PFSK-1 (cell line): ENCODE measurements around the gene OPCML. TPM values are rescaled to one million over a fixed set of nuclear protein-coding genes. Genes with fewer than 3 reads are reported as not detected.

Experiments
- FOXP2 ChIP-seq: optimal IDR thresholded peaks from 2 replicates; pipeline ENCODE3; 2011; ENCODE audit warnings: borderline replicate concordance, control low read depth, inconsistent platforms; ENCODE audit not compliant: insufficient read depth; ENCODE audit errors: extremely low read length, extremely low read depth
- POLR2AphosphoS5 ChIP-seq: IDR thresholded peaks from 2 replicates; pipeline ENCODE4 v1.6.1; 2012; ENCODE audit warnings: low read depth, mild to moderate bottlenecking, control low read depth, low read length, moderate library complexity
- SIN3A ChIP-seq: IDR thresholded peaks from 2 replicates; pipeline ENCODE4 v1.6.1; 2012; ENCODE audit warnings: mild to moderate bottlenecking, low read length, moderate library complexity, borderline replicate concordance; ENCODE audit not compliant: insufficient read depth
- TAF1 ChIP-seq: IDR thresholded peaks from 2 replicates; pipeline ENCODE4 v1.6.1; 2012; ENCODE audit warnings: low read length, control low read depth, borderline replicate concordance; ENCODE audit not compliant: insufficient read depth
- polyA plus RNA-seq: library from polyadenylated mRNA; unstranded; fragments of >200 nt; gene quantifications from one replicate; pipeline ENCODE4 v1.2.1, GENCODE V29; 2012; ENCODE audit warnings: low read depth, missing spikeins; ENCODE audit not compliant: insufficient read length
- TF ChIP-seq, protein P1 (sequence below), 2 experiments: IDR thresholded peaks; 2 replicates each; pipeline versions ENCODE4 v1.6.1 to v1.8.0; 2011 to 2012; ENCODE audit warnings: low read depth in 2 of 2, low read length in 2 of 2, control low read depth in 1 of 2, inconsistent platforms in 1 of 2, mild to moderate bottlenecking in 1 of 2, moderate library complexity in 1 of 2; ENCODE audit not compliant: insufficient read depth in 1 of 2

The OPCML gene
- polyA plus RNA-seq, result not detected

DNA sequence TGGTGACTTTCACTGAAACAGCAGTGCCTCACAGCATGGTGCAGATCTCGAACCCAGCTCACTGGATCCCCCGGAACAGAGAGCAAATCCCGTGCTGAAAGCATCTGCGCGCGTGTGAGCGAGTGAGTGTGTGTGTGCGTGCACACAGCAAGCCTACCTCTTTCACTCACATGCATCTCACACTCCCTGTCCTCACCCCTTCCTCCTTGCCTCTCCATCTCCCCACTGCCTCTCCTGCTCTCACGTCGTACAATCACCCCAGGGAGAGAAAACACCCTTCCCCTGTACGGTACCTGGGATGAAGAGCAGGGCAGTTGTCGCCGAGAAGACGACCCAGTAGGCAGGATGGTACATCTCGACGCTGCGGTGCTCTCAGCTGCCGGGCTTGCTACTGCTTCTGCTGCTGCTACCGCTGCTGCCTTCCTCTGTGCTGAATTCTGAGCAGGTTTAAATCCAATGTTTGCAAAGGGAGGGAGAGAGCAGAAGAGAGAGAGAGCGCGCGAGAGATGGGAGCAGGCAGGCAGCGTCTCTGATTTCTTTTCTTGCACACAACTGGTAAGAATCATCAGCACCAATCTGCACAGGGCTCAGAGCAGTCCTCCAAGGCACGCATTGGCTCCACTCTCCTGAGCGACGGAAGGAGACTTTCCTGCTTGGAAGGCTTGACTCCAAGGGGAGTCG, at the start of gene OPCML:
TSS of gene OPCML (minus strand) at position 531 of the 681 bp plus-strand sequence.
- no peak for TF ChIP-seq TAF1
- TF ChIP-seq, protein P1, sequence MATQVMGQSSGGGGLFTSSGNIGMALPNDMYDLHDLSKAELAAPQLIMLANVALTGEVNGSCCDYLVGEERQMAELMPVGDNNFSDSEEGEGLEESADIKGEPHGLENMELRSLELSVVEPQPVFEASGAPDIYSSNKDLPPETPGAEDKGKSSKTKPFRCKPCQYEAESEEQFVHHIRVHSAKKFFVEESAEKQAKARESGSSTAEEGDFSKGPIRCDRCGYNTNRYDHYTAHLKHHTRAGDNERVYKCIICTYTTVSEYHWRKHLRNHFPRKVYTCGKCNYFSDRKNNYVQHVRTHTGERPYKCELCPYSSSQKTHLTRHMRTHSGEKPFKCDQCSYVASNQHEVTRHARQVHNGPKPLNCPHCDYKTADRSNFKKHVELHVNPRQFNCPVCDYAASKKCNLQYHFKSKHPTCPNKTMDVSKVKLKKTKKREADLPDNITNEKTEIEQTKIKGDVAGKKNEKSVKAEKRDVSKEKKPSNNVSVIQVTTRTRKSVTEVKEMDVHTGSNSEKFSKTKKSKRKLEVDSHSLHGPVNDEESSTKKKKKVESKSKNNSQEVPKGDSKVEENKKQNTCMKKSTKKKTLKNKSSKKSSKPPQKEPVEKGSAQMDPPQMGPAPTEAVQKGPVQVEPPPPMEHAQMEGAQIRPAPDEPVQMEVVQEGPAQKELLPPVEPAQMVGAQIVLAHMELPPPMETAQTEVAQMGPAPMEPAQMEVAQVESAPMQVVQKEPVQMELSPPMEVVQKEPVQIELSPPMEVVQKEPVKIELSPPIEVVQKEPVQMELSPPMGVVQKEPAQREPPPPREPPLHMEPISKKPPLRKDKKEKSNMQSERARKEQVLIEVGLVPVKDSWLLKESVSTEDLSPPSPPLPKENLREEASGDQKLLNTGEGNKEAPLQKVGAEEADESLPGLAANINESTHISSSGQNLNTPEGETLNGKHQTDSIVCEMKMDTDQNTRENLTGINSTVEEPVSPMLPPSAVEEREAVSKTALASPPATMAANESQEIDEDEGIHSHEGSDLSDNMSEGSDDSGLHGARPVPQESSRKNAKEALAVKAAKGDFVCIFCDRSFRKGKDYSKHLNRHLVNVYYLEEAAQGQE (IDR thresholded peaks at IDR 0.05; ENCODE audit: insufficient read depth in 1 of 2, low read depth in 2 of 2, low read length in 2 of 2), result no peak
- no peak for TF ChIP-seq POLR2AphosphoS5
- TF ChIP-seq FOXP2, result no peak
- TF ChIP-seq SIN3A, result no peak

DNA sequence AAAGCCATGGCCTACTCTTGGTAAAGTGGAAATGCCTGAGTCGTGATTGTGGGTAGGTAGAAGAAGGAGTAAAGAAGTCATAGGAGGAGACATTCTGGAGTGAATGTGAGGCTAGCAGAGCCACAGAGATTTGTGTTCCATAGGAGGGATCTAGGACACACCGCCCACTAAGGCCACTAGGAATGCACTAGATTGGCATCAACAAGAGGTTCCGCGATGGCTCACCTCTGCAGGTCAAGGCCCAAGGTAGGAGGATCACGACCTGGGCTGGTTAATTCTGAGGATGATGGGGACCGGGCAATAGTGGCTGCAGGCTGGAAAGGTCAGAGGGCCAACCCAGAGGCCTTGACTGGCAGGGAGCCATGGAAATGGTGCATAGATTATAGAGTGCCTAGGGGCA, 48.8 kb upstream of the OPCML start:
- TF ChIP-seq FOXP2 (no peak), SIN3A (no peak), TAF1 (no peak), POLR2AphosphoS5 (no peak)
- TF ChIP-seq, protein P1 (IDR thresholded peaks at IDR 0.05; ENCODE audit: insufficient read depth in 1 of 2, low read depth in 2 of 2, low read length in 2 of 2), result no peak

DNA sequence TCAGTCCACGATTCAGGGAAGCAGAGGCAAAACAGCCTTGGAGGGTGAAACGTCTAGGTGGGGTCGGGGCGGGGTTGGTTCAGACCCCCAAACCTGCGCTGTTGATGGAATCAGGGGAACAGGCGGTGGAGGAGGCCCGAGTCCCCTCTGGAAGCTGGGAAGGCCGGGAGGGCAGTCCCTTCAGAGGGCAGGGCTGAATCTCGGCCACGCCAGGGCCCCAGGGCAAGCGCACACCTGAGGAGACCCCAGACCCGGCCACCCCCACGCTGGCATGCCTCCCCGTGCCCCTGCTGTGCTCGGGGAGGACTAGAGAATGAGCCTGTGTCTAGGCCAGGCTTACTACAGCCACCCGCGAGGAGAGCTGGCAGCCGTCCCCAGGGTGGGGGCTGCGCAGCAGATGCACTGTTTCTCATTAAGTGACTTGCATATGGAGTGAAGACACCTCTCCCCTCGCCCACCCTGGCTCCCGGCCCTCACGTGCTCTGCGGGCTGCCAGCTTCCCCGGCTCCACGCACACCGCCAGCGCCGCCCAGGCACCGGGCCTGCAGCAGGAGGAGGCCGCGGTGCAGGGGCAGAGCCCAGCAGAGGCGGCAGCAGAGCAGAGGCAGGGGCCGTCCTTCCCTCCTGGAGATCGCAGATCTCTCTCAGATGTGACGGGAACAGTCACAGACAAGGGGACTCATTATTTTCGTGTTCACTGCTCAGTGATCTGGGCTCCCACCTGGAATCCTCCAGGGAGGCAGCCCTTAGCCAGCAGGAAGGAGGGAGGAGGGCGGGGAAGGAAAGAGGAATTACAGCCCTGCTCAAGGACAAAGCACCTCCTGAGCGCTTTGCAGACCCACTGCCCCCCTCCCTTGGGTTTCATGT, 47.1 kb upstream of the OPCML start:
- TF ChIP-seq, protein P1 (IDR thresholded peaks at IDR 0.05; ENCODE audit: insufficient read depth in 1 of 2, low read depth in 2 of 2, low read length in 2 of 2), result no peak
- TF ChIP-seq FOXP2, result no peak
- no peak for TF ChIP-seq POLR2AphosphoS5
- no peak for TF ChIP-seq SIN3A

DNA sequence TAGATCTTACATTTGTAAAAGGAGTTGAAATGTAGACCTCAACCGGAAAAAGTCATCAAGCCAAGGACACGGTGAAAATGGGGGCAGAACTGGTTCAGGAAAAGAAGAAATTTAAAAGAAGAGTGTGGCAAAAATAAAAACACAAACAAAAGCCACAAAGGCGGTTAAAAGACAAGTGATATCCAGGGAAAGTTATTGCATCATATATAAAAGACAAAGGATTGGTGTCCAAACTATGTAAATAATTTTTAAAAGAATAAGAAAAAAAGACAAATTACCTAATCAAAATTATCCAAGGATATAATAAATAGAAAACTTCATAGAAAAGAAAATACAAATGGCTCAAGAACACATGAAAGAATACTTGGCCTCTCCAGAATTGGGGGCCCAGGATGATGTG, 45.1 kb upstream of the OPCML start:
- TF ChIP-seq, protein P1 (IDR thresholded peaks at IDR 0.05; ENCODE audit: insufficient read depth in 1 of 2, low read depth in 2 of 2, low read length in 2 of 2), result no peak
- TF ChIP-seq SIN3A (no peak), TAF1 (no peak), FOXP2 (no peak)
